Neural progenitor cell (in vitro differentiated cells): Measurements from ENCODE around the gene XRCC2. TPM values are rescaled to one million over a fixed set of nuclear protein-coding genes. Genes with fewer than 3 reads are reported as not detected.
A peak's percentile ranks its signal among the peaks of the same experiment; 100 is the strongest.

Experiments used
- DNase-seq: peaks from one replicate; pipeline ENCODE4 v3.0.0-alpha.2; 2016; ENCODE audit warnings: low spot score
- H2AFZ ChIP-seq: fragments of 200-600 bp; sonication (generic); replicated peaks from 2 replicates; pipeline ENCODE4 v1.6.1; 2016; ENCODE audit warnings: antibody characterized with exemption
- H3F3A ChIP-seq: fragments of 200-600 bp; sonication (generic); 2 replicates; pipeline ENCODE4 v1.6.1; 2016; ENCODE audit warnings: antibody characterized with exemption, low read depth
- H3K27ac ChIP-seq: fragments of 200-600 bp; sonication (generic); 2 replicates; pipeline ENCODE4 v1.5.1; 2016; ENCODE audit warnings: mild to moderate bottlenecking
- H3K27me3 ChIP-seq: fragments of 200-600 bp; sonication (generic); 2 replicates; pipeline ENCODE4 v1.6.1; 2016; ENCODE audit warnings: mild to moderate bottlenecking, moderate library complexity
- H3K36me3 ChIP-seq: fragments of 200-600 bp; sonication (generic); 2 replicates; pipeline ENCODE4 v1.5.1; 2016
- H3K4me1 ChIP-seq: fragments of 200-600 bp; sonication (generic); 2 replicates; pipeline ENCODE4 v1.6.1; 2016; ENCODE audit warnings: mixed run types
- H3K4me2 ChIP-seq: fragments of 200-600 bp; sonication (generic); 2 replicates; pipeline ENCODE4 v1.6.1; 2016
- H3K4me3 ChIP-seq: fragments of 200-600 bp; sonication (generic); 2 replicates; pipeline ENCODE4 v1.5.1; 2016
- H3K79me2 ChIP-seq: fragments of 200-600 bp; sonication (generic); 2 replicates; pipeline ENCODE4 v1.6.1; 2016; ENCODE audit warnings: low read depth
- H3K9ac ChIP-seq: fragments of 200-600 bp; sonication (generic); 2 replicates; pipeline ENCODE4 v1.6.1; 2016
- H3K9me3 ChIP-seq: fragments of 200-600 bp; sonication (generic); 2 replicates; pipeline ENCODE4 v1.5.1; 2016; ENCODE audit warnings: low read depth
- H4K20me1 ChIP-seq: fragments of 200-600 bp; sonication (generic); 2 replicates; pipeline ENCODE4 v1.6.1; 2016; ENCODE audit warnings: low read depth
- H3K27ac Mint-ChIP-seq: 3 replicates; pipeline ENCODE4 v1.8.0; 2021; ENCODE audit warnings: mixed read lengths
- H3K27me3 Mint-ChIP-seq: 2 replicates; pipeline ENCODE4 v1.8.0; 2022; ENCODE audit warnings: low read depth, mild to moderate bottlenecking, inconsistent platforms, moderate library complexity, mixed read lengths; ENCODE audit not compliant: insufficient read depth
- H3K36me3 Mint-ChIP-seq: 3 replicates; pipeline ENCODE4 v1.8.0; 2021; ENCODE audit warnings: mixed read lengths
- H3K4me1 Mint-ChIP-seq: 3 replicates; pipeline ENCODE4 v1.8.0; 2021; ENCODE audit warnings: mixed read lengths
- H3K4me3 Mint-ChIP-seq: 3 replicates; pipeline ENCODE4 v1.8.0; 2021; ENCODE audit warnings: mild to moderate bottlenecking, moderate library complexity, mixed read lengths
- H3K9me3 Mint-ChIP-seq: 3 replicates; pipeline ENCODE4 v1.8.0; 2020; ENCODE audit warnings: mixed read lengths
- CTCF ChIP-seq: fragments of 200-600 bp; sonication (generic); IDR thresholded peaks from 2 replicates; pipeline ENCODE4 v1.5.1; 2017; ENCODE audit warnings: antibody characterized with exemption, mild to moderate bottlenecking
- EZH2 ChIP-seq: fragments of 200-600 bp; sonication (generic); IDR thresholded peaks from 2 replicates; pipeline ENCODE4 v1.6.1; 2017; ENCODE audit warnings: antibody characterized with exemption, mild to moderate bottlenecking, moderate library complexity
- EZH2phosphoT487 ChIP-seq: fragments of 200-600 bp; sonication (generic); IDR thresholded peaks from 2 replicates; pipeline ENCODE4 v1.6.1; 2017; ENCODE audit warnings: antibody characterized with exemption
- total RNA-seq: library from RNA; depleted of rRNA; stranded (reverse); fragments of >200 nt; gene quantifications from 2 replicates; pipeline ENCODE4 v1.2.3, GENCODE V29; 2015; ENCODE audit warnings: low replicate concordance

XRCC2 gene
- total RNA-seq, 1 donor from 2014 or later = 51.6 TPM

- Histone ChIP-seq H3K79me2 (no peaks in the 10 kb centered on the region), H3K27ac (no peak overlapping the region), H3K9ac (no peak overlapping the region), H3F3A (no peaks in the 10 kb centered on the region), H3K4me3 (no peak overlapping the region), H4K20me1 (no peaks in the 10 kb centered on the region), H2AFZ (no peak overlapping the region), H3K4me1 (peaks cover 14% of the 10 kb centered on the region), H3K36me3 (no peaks in the 10 kb centered on the region), H3K27me3 (no peaks in the 10 kb centered on the region), H3K9me3 (no peaks in the 10 kb centered on the region), H3K4me2 (no peak overlapping the region)
- no peaks in the 10 kb centered on the region for H3K9me3 Mint-ChIP-seq
- no peak for DNase-seq
- no peak overlapping the region for H3K27ac Mint-ChIP-seq
- H3K4me3 Mint-ChIP-seq = no peak overlapping the region
- TF ChIP-seq EZH2phosphoT487 = no peak
- no peak for TF ChIP-seq CTCF
- TF ChIP-seq EZH2 = no peak
- peaks cover 16% of the 10 kb centered on the region for H3K4me1 Mint-ChIP-seq
- H3K27me3 Mint-ChIP-seq = no peaks in the 10 kb centered on the region
- H3K36me3 Mint-ChIP-seq = no peaks in the 10 kb centered on the region
Measured at GRCh38 chr7:152711444-152711944, 35.6 kb upstream of the XRCC2 start.

GRCh38 chr7:152710153-152710442 lies 34.2 kb upstream of the XRCC2 start:
- H3K36me3 ChIP-seq = no peaks in the 10 kb centered on the region
- peak overlapping the region; percentile 19 for H3K4me2 ChIP-seq
- H3K27ac Mint-ChIP-seq = no peak overlapping the region
- no peak overlapping the region for H3K9ac ChIP-seq
- DNase-seq = no peak
- peaks cover 2% of the 10 kb centered on the region for H3K9me3 Mint-ChIP-seq
- no peaks in the 10 kb centered on the region for H3K9me3 ChIP-seq
- no peaks in the 10 kb centered on the region for H3K79me2 ChIP-seq
- no peak overlapping the region for H2AFZ ChIP-seq
- no peak overlapping the region for H3K4me3 Mint-ChIP-seq
- no peak overlapping the region for H3K27ac ChIP-seq
- peaks cover 16% of the 10 kb centered on the region for H3K4me1 Mint-ChIP-seq
- no peaks in the 10 kb centered on the region for H3F3A ChIP-seq
- H3K4me3 ChIP-seq = no peak overlapping the region
- no peaks in the 10 kb centered on the region for H3K36me3 Mint-ChIP-seq
- H3K4me1 ChIP-seq = peaks cover 14% of the 10 kb centered on the region
- H3K27me3 Mint-ChIP-seq = peaks cover 3% of the 10 kb centered on the region
- TF ChIP-seq EZH2phosphoT487 (no peak), EZH2 (no peak), CTCF (no peak)
- H3K27me3 ChIP-seq = no peaks in the 10 kb centered on the region
- H4K20me1 ChIP-seq = no peaks in the 10 kb centered on the region

GRCh38 chr7:152709287-152710152 lies 33.6 kb upstream of the XRCC2 start:
- Mint-ChIP-seq H3K27ac (no peak overlapping the region), H3K9me3 (peaks cover 8% of the 10 kb centered on the region), H3K27me3 (peaks cover 3% of the 10 kb centered on the region), H3K36me3 (no peaks in the 10 kb centered on the region), H3K4me3 (no peak overlapping the region), H3K4me1 (peaks cover 16% of the 10 kb centered on the region)
- TF ChIP-seq EZH2 (no peak), EZH2phosphoT487 (no peak), CTCF (no peak)
- Histone ChIP-seq H3K27ac (no peak overlapping the region), H3K9me3 (no peaks in the 10 kb centered on the region), H2AFZ (no peak overlapping the region), H3K79me2 (no peaks in the 10 kb centered on the region), H3K9ac (no peak overlapping the region), H3F3A (no peaks in the 10 kb centered on the region), H3K4me3 (no peak overlapping the region), H3K4me1 (peaks cover 14% of the 10 kb centered on the region), H3K4me2 (peak overlapping the region; percentile 19), H3K36me3 (no peaks in the 10 kb centered on the region), H3K27me3 (no peaks in the 10 kb centered on the region), H4K20me1 (no peaks in the 10 kb centered on the region)
- peak; percentile 37 for DNase-seq
